ENCODE measurements around the gene RAB1B.

GRCh38 chr11:66326261-66327111 lies 58.0 kb downstream of the RAB1B start:
- TF ChIP-seq SUZ12 (IDR thresholded peaks at IDR 0.05) (no peak), FOXK2 (IDR thresholded peaks at IDR 0.05) (no peak), ZNF384 (IDR thresholded peaks at IDR 0.05) (no peak), SP1 (IDR thresholded peaks at IDR 0.05) (no peak), ELF4 (IDR thresholded peaks at IDR 0.05) (no peak), FOXA1 (IDR thresholded peaks at IDR 0.05) (no peak), BHLHE40 (IDR thresholded peaks at IDR 0.05; ENCODE audit: borderline replicate concordance) (no peak), FOXM1 (IDR thresholded peaks at IDR 0.05; ENCODE audit: borderline replicate concordance) (no peak), HDGF (IDR thresholded peaks at IDR 0.05; ENCODE audit: borderline replicate concordance) (no peak), L3MBTL2 (conservative IDR thresholded peaks at IDR 0.05) (no peak), ARNT (IDR thresholded peaks at IDR 0.05) (no peak)
